C4-2B (cell line): ENCODE results near the gene PROSER3.
"Not testable (repeated sequence)": the region's sequence is repeated elsewhere in the genome, so short reads cannot be mapped to it uniquely, and the experiment has no call there.

ENCODE experiments used
- H3K27ac ChIP-seq: fragments of 450-650 bp; 2 replicates; pipeline ENCODE4 v1.5.1; 2017
- ZFX ChIP-seq: fragments of 450-650 bp; IDR thresholded peaks from 2 replicates; pipeline ENCODE4 v1.6.1; 2017
- TF ChIP-seq, protein P1 (sequence below): fragments of 450-650 bp; conservative IDR thresholded peaks from 2 replicates; pipeline ENCODE4 v1.5.1; 2017; ENCODE audit warnings: mild to moderate bottlenecking

PROSER3 gene

DNA sequence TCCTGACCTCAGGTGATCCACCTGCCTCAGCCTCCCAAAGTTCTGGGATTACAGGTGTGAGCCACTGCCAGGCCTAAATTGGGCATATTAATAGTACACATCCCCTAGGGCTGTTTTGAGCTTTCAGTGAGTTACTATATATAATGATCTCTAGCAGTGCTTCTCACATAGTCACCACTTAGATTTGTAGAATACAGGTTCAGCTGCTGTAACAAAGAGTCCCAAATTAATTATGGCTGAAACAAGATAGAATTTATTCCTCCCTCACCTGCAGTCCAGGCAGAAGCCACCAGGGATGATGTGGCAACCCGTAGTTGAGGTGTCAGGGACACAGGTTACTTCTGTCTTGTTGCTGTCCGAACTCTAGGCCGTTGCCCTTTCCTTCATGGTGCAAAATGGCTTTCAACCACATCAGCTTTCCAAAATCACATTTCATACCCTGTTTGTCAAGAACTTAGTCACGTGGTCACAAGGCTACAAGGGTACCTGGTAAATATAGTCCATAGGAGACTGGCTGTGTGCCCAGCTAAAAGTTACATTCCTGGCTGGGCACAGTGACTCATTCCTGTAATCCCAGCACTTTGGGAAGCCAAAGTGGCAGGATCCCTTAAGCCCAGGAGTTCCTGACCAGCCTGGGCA, 2.9 kb downstream of the PROSER3 start:
- no peak for TF ChIP-seq ZFX
- TF ChIP-seq, protein P1, sequence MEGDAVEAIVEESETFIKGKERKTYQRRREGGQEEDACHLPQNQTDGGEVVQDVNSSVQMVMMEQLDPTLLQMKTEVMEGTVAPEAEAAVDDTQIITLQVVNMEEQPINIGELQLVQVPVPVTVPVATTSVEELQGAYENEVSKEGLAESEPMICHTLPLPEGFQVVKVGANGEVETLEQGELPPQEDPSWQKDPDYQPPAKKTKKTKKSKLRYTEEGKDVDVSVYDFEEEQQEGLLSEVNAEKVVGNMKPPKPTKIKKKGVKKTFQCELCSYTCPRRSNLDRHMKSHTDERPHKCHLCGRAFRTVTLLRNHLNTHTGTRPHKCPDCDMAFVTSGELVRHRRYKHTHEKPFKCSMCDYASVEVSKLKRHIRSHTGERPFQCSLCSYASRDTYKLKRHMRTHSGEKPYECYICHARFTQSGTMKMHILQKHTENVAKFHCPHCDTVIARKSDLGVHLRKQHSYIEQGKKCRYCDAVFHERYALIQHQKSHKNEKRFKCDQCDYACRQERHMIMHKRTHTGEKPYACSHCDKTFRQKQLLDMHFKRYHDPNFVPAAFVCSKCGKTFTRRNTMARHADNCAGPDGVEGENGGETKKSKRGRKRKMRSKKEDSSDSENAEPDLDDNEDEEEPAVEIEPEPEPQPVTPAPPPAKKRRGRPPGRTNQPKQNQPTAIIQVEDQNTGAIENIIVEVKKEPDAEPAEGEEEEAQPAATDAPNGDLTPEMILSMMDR, result no peak
- H3K27ac ChIP-seq, result no peak overlapping the region

DNA sequence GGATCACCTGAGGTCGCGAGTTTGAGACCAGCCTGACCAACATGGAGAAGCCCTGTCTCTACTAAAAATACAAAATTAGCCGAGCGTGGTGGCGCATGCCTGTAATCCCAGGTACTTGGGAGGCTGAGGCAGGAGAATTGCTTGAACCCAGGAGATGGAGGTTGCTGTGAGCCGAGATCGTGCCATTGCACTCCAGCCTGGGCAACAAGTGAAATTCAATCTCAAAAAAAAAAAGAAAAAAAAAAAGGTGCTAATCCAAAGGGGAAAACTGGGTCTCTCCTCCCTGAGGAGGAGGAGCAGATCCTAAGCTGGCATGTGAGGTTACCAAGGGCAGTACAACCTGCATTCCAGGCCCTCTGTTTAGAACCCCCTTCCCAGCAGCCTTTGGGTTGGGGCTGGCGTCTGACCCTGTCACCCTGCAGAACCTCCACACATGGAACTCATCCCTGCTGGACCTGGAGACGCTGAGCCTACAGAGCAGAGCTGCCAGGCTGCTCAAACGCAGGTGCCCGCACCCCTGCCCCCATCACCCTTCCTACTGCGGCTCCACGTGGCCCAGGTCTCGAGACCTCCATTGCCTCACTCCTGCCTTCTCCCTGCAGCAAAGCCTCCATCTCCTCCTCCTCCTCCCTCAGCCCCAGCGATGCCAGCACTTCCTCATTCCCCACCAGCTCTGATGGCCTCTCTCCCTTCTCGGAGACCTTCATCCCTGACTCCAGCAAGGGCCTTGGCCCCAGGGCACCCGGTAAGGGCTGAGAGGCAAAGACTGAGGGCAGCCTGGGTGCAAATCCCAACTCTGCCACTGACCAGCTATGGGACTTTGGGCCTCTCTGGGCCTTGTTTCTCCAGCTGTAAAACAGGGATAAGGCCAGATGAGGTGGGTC, 6.7 kb downstream of the PROSER3 start:
- TF ChIP-seq ZFX, result no peak
- TF ChIP-seq, protein P1, result no peak

DNA sequence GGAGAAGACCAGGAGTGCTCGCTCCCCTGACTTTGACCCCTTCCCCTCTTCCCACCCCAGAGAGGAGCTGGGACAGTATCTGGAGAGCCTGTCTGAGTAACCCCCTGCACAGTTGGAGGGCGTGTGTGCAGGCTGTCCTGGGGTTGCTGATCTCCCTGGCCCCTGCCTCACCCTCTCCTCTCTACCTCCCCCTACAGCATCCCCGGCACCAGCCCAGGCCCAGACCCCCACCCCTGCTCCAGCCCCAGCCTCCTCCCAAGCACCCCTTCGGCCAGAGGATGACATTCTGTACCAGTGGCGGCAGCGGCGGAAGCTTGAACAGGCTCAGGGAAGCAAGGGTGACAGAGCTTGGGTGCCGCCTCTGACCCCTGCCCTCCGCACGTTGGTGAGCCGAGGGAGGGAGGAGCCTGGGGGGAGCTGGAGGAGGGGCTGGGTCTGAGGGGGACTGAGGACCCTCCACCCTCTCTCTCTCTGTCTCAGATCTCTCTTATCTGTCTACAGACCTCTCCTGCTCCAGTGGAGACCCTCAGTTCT, 8.7 kb downstream of the PROSER3 start:
- H3K27ac ChIP-seq, result no peak overlapping the region
- TF ChIP-seq ZFX, result no peak
- TF ChIP-seq, protein P1, result no peak

More for the DNA sequence above, 6.7 kb downstream of the PROSER3 start:
- no peak overlapping the region for H3K27ac ChIP-seq

DNA sequence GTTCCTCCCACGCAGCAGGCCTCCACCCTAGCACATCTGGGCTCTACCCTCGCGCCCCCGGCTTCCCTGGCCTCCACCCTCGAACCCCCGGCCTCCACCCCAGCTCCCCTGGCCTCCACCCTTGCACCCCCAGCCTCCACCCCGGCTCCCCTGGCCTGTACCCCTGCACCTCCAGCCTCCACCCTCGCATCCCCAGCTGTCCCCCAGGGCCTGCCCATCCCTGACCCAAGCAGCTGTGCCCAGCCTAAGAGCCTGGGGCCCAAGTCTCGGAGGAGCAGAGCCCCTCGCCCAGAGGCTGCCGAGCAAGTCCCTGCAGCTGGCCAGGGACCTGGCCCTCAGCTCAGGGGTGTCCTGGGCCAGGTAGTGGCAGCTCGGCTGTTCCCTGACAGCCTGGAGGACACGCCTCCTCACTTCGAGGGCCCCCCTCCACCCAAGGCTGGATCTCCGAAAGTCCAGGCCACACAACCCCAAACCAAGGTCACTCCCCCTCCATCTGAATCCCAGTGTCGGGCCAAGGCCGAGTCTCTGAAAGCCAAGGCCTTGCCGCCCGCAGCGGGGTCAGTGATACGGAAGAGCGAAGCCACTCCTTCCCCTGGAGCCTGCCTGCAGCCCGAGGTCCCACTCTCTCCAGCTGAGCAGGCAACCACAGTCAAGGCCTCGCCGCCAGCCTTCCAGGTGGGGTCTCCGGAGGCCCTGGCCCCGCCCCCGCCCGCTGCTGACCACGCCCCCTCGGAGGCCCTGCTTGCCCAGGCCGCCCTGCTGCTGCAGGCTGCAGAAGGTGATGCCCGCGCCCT, 9.5 kb downstream of the PROSER3 start:
- no peak for TF ChIP-seq ZFX
- TF ChIP-seq, protein P1, result no peak
- no peak overlapping the region for H3K27ac ChIP-seq

DNA sequence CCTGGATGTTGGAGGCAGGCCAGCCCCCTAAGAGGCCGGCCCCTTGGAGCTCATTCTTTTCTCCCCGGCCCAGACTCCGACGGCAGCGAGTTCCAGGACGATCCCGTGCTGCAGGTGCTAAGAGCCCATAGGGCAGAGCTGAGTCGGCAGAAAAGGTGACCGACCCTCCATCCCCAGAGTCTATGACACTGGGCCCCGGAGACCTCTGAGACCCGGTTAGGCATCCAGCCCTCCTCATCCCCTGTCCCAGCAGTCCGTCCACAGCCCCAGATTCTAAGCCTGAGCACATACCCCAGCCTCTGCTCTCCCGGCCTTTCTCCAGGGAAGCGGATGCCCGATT, 10.1 kb downstream of the PROSER3 start:
- TF ChIP-seq, protein P1, result no peak
- TF ChIP-seq ZFX, result no peak
- H3K27ac ChIP-seq, result no peak overlapping the region

DNA sequence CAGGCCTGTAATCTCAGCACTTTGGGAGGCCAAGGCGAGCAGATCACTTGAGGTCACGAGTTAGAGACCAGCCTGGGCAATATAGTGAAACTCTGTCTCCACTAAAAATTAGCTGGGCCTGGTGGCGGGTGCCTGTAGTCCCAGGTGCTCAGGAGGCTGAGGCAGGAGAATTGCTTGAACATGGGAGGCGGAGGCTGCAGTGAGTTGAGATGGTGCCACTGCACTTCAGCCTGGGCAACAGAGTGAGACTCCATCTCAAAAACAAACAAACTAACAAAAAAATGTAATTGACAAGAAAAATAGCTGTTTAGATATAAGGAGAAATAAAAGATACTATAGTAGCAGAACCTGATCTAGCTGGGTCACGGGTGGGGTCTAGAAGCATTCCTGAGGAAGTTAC, 14.4 kb downstream of the PROSER3 start:
- H3K27ac ChIP-seq, result not testable (repeated sequence)

DNA sequence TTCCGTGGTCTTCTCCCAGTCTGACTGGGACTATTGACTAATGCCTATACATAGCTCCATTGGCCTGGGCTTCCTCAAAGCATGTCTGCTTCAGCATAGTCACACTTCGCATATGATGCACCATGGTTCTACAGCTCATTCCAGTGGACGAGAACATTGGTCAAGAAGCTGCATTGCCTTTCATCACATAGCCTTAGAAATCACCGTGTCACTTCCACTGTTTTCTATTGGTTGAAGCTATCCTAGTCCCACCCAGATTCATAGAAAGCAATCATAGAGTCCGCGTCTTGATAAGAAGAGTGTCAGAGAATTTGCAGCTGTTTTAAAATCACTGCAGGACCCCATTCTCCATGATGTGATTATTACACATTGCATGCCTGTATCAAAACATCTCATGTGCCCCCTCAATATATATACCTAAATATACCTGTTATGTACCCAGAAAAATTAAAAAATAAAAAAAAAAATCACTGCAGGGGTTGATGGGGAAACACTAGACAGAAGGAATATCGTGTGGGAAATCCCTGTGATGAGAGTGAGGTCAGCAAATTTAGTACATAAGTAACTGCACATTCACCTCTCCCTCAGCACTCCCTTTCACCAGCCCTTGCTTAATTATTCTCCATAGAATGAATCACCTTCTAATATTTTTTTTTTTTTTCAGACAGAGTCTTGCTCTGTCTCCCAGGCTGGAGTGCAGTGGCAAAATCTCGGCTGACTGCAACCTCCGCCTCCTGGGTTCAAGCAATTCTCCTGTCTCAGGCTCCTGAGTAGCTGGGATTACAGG, 15.2 kb downstream of the PROSER3 start:
- H3K27ac ChIP-seq, result no peak overlapping the region
- no peak for TF ChIP-seq ZFX
- TF ChIP-seq, protein P1, result no peak
